Kidney capillary endothelial cell (primary cell): ENCODE measurements around the gene TRMT61A.

Experiments used
- DNase-seq: peaks from one replicate; pipeline ENCODE4 v3.0.0-alpha.2; 2018; ENCODE audit warnings: low spot score

TRMT61A gene

DNA sequence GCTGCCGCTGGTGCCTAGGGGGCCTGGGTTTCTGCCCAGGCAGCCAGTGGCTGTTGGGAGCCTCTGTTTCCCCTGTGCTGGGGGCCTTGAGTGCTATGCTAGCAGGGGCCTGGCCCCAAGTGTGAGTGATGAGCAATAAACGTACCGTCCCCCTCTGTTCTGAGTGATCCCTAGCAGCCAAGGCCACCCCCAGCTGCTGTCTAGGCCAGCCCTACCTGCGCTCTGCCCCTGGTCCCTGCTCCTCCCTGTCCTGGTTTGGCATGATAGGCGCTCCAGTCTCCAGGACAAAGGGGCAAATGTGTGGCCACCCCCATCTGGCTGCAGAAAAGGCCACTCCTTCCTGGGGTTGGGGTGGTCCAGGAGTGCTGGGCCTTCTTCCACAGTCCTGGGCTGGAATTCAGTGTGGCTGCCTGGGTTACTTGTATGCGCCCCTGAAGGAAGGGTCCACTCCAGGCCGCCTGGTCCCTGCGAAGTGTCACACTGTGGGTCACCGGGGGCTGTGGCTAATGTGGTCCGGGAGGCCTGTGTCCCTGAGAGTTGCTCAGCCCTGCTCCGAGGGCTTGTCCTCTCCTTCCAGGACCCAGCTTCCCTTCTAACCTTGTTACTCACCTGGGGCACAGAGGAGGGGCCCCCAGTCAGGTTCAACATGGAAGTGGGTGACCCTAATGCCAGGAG, 7.0 kb downstream of the TRMT61A start:
- no peak for DNase-seq

DNA sequence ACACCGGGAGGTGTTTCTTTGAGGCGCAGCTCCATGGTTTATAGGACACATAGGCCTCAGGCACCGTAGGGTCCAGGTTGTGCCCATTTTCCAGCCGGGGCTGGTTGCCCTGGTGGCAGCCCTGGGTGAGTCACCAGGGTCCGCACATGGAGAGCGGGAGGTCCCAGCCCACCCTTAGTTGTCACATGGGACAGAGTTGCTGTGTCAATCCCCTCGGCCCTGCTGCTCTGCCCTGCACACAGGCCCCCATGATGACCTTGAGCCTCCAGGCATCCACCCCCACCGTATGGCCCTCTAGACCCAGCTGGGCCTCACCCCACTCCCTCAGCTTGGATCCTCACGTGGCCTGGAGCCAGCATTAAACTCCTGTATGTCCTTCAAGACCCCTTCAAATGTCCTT, 7.7 kb downstream of the TRMT61A start:
- DNase-seq: no peak

DNA sequence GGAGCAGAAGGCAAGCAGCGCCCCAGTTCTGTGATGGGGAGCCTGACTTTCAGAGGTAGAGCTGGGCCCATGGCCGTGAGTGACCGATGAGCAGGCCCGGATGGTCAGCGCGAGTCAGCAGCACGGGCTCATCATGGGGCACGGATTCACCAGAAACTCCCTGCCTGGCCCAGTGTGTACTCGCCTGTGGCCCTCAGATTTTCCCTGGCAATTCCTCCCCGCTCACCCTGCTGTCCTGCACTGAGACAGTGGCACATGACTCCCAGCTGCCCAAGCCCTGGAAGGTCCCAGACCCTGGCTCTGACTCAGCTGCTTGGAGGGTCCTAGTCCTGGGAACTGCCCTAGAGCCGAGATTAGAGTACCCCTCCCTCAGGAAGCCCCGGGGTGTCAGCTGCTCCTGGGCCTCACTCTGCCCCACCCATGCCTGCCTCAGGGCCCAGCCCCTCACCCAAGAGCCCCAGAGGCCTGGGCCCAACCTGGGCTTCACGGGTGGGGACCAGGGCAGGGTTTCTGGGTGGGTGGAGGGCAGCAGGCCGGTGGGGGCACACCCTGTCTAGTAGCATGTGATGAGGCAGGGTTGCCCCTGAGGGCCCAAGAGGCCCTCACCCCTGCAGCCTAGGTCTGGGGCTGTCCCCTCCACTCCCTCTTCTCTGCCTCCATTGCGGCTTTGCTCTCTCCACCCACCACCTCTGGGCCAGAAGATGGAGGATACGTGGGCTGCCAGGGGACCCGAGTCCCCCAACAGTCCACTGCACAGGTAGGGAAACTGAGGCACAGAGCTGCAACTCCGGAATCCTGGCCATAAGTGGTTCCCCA, 8.4 kb downstream of the TRMT61A start:
- DNase-seq: no peak

DNA sequence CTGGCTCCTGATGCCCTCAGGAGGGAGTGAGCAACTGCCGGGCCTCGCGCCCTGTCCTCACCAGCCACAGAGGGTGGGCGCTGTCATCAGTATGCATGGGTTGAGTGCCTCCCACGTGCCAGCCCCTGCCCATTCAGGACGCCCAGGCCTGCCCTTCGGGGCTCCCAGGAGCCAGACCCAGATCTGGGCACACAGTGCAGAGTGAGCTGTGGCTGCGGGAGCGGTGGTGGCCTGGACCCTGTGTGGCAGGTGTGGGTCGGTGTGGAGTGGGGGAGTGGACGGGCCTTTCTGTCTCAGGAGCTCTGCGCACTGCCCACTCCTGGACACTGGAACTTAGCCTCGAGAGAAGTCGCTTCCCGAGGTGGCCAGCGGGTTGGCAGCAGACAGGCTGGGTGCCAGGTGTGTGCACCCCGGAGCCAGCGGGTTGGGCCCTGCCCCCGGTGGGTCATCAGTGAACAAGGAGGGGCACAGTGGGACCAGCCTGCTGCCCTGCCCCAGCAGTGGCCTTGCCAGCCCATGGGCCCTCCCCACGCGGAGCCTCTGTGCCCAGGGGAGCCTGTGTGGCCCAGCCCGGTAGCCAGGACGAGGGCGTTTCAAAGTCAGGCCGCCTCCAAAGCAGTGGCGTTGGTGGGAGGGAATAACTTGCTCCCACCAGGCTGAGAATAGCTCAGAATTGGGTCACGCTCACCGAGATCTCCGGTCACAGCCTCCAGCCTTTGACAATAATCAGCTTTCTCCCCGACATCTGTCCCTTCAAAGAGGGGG, 9.5 kb downstream of the TRMT61A start:
- DNase-seq: no peak

DNA sequence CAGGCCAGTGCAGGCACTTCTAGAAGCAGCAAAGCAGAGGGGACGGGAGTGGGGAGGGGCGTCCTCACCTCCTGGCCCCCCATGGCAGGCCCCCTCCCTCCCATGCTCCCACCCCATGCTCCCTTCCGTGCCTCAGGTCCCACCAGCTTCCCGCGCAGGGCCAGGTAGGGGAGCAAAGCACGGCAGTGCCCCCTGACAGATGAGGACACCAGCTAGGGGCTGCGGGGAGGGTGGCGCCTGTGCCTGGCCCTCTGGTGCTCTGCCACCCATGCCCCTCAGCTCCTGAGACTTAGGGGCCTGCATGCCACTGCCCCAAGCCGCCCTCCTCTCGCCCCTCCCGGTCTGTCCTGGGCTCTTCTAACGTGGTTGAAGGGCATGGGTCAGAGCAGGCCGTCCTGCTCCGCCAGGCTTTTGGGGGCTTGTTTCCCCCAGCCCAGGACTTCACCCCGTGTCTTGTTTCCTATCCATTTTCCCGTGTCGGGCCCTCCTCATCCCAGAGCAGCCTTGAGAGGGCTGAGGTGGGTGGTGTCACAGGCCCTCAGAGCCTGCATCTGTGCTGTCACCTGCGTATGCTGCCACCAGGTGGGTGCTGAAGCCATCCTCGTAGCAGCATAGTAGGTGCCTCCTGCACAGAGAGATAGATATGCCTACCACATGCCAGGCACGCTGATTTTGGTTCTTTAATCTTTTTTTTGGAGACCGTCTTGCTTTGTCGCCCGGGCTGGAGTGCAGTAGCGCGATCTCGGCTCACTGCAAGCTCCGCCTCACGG, 10.2 kb downstream of the TRMT61A start:
- no peak for DNase-seq

DNA sequence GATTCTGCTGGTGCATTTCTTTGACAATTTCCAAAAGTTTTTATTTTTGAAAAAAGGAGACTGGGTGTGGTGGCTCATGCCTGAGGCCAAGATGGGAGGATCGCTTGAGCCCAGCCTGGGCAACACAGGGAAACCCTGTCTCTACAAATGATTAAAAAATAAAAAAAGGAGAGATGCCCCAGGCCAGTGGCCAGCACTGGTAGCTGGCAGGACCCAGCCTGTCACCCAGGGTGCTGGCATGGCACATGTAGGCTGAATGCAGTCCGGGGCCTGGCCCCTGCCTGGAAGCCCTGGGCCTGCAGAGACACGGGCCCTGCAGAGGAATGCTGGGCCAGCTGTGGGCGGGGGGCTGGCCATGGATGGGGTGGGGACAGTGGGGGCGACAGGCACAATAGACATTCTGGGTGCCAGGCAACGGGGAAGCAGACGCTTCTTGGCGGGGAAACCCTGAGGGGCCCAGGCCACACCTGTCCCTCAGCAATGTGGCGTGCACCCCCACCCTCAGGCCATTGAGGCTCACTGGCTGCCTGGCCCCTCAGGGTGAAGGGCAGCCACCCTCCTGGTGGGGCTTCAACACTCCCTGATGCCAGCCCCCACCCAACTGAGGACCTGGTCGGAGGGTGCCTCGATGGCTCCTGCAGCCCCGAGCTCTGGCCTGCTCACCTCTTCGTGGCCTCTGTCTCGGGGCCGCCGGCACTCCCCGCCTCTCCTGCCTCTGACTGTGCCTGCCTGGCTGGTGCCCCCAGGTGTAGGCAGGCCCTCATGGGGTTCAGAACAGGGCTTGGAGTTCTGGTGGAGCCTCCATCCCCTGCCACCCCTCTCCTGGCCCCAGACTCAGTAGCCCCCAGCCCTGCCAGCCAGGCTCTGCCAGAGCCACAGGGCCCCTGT, 12.1 kb downstream of the TRMT61A start:
- DNase-seq: no peak

DNA sequence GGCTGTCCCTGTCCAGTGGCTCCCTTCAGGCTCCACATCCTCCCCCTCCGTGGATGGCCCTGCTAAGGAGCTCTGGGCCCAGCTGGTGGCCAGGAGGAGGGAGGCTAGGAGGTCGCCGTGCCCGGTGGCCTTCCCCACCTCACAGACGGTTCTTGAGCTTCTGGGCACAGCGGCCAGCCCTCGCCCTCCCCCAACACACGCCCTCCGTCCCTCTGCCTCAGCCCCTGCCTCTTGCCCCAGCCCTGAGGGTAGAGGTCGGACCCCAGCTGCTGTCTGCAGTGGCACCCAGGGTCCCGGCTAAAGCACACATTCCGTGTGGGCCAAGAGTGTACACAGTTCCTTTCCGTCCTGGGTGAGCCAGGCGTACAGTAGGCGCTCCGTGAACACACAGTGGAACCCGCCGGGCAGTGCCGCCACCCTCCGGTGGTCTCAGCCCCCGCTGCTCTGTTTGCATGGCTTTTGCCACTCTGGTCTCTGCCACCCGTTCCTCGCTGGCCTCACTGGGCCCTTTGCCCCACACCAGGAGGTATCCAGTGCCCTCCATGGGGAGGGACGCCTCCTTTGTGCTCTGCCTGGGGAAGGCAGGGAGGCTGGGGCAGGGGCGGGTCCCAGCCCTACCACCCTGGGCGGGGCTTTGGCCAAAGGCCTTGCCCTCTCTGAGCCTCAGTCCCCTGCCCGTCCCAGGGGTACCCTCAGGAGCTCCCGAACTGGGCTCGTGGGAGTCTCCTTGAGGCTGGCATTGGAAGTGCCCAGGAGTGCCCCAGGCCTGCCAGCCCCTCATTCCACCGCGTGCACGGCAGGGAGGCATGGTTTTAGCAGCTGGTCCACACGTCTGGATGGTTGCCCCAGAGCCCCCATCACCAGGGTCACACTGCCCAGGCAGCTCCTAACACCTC, 13.0 kb downstream of the TRMT61A start:
- DNase-seq: no peak

DNA sequence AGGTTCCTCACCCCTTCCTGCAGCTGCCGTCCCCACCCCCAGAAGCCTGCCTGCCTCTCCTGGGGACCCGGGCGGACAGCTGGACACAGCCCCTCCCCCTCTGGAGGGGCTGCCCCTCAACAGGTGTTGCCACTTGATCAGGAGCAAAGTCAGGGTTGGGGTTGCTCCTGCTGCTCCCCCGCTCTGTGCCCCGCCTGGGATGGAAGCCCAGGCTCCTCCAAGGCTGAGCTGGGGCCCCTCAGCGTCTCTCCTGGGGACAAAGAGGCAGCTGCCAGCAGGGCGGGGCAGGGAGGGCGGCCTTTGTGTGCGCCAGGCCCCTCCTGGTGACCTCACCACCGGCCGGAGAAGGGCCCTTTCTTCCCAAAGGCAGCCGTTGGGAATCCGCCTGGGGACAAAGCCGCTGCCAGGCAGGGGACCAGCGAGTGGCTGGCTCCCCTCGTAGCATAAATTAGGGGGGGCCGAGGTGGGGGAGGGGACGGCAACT, 13.7 kb downstream of the TRMT61A start:
- no peak for DNase-seq

DNA sequence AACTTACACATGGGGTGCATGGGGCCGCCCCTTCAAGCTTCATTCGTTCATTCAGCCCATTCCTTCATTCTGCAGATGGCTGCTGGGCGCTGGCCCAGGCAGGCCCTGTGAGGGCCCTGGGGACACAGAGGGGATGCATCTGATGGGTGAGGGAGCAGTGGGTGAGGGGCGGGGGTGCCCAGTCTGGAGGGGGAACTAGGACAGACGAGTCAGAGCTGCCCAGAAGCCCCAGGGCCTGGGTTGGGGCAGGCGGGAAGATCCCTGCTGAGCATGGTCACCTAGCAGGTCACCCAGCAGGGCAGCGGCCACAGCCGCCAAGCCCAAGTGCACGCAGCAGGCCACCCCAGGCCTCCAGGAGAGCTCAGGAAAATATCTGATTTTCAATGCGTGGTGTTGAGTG, 14.1 kb downstream of the TRMT61A start:
- no peak for DNase-seq

DNA sequence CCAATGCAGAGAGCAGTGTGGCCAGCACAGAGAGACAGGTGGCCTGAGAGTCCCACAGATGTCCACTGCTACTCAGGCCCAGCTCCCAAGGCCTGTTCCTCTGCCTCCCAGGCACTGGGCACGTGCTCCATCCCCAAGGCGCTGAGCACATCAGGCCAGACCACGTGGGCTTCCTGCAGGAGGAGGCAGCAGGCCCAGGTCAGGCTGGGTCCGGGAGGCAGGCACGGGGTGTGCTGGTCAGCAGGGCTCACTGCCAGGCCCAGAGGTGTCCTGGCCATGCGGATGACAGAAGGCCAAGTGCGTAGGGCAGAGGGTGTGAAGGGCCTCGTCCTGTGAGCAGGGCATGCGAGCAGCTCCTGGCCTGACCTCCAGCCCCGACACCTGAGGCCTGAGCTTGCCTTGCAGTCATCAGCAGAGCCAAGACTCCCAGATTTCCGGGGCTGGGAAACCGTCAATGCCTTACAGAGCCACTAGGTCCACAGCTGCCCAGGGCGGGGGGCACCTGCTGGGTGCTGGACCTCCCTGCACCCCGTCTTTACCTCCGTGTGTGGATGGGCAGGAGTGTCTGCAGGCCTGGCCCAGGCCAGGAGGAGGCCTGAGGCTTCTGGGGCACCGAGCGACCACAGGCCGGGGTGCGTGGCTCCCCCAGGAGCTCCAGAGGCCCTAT, 14.9 kb downstream of the TRMT61A start:
- no peak for DNase-seq

DNA sequence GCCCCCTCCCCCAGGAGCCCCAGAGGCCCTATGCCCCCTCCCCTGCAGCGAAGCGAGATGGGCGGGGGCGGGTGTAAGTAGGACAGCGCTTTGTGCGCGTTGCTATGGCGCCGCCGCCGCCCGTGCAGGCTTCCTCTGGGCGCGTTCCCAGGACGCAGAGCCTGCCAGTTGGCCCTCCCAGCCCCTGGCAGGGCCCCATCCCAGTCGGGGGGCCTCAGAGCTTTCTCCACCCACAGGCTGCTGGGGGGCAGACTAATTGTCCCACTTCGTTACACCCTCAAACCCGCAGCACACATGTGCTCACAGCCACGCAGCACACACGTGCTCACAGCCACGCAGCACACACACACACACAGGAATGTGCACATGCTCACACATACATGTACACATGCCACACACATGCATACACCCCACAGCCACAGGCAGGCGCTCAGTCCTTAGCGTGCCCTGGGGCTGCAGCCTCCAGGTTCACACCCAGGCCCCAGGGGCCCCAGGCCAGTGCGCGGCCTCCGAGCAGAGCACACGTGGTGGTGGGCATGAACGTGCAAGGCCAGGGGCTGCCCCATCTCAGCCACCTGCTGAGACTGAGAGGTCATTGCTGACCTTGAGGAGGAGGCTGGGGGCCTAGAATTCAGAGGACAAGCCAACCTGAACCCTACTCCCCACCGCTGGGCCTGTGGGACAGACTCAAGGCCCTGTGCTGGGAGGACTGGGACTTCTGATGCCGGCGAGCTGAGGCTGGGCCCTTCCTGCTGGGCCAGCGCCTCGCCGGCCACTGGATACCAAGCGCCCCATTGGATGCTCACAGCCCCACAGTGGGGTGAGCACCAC, 15.6 kb downstream of the TRMT61A start:
- no peak for DNase-seq

DNA sequence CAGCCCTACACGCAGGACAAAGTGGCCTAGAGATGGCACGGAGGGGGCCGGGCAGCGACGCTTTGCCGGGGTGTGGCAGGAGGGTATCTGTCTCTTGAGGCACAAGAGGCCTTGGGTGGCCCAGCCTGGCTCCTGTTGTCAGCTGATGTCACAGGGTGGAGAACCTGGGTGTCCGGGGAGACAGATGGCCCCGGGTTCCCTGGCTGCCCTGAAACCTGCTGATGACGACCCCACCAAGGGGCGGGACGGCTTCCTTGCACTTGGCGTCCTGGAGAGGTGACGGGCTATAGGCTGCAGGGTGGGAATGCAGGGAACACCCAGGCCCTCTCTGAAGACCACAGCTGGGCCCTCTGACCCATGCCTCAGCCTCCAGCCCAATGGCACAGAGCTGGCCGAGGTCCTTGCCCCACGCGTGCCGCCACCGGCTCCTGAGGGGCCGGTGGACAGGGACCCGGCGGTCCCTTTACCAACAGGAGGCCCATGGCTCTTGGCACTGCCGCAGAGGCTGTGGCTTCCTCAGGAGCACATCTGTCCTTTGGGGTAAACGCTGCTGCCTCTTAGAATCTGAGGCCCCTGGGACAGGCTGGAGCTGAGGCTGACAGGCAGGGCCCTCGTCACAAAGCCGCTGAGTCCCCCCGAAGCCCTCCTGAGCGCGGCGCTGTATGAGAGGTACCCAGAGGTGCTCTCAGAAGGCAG, 16.4 kb downstream of the TRMT61A start:
- no peak for DNase-seq

DNA sequence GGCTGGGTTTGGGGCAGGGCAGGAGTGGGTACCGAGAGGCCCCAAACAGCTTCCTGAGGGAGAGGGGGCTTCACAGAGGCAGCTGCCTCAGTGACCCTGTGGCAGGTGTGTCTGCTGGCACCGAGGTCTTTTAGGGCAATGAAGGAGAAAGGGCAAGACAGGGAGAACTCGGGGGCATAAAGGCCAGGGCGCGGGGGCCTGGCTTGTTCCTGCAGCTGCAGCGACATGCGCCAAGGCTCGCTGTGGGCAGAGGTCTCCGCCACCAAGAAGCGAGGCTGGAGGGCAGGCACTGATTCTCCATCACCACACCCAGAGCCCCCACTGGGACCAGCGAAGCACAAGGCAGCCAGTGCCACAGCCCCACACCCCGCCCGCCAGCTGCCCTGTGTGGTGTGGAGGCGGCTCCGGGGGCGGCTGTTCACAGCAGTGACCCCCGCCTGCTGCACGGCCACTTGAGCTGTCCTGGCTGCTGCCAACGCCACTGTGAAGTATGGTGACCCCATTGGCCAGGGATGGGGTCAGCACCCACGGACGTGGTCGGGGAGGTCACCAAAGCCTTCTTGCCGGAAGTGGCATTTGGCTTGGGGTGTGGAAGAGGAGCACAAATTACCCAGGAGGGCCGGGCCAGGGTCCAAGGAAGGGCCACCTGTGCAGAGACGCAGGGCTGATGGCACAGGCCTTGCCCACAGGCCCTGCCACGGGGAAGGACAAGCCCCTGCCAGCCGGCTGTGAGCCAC, 17.1 kb downstream of the TRMT61A start:
- DNase-seq: no peak

DNA sequence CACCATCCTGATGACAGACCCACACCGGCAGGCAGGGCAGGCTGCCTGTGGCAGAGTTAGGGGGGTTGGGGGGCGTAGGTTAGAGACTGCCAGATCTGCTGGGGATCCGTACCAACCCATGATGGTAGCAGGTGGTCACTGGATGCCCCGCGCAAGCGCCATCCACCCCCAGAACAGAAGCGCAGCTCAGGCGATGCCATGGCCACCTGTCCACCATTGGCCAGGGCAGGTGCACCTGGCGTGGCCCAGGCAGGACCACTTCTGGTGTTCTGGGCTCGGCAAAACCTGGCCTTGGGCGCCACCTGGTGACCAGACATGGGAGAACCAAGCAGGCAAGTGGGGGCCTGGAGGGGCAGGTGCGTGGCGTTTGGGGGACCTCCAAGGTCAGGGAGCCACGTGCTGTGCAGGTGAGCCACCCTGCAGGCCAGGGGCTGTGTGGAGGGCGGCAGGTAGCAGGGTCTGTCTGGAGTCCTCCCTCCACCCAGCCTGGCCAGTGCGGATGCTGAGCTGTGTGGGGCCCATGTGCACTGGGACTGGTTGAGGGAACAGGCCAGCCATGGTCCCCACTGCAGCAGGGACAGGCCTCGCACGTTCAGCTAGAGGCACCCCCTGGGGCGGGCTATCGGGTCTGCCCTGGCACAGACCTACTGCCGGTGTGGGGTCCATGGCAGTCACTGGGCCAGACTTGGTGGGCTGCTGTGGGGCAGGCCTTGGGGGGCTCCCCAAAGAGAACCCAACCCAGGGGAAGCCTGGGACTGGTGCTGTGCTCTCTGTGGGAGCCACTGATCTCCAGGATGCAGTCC, 17.9 kb downstream of the TRMT61A start:
- no peak for DNase-seq

DNA sequence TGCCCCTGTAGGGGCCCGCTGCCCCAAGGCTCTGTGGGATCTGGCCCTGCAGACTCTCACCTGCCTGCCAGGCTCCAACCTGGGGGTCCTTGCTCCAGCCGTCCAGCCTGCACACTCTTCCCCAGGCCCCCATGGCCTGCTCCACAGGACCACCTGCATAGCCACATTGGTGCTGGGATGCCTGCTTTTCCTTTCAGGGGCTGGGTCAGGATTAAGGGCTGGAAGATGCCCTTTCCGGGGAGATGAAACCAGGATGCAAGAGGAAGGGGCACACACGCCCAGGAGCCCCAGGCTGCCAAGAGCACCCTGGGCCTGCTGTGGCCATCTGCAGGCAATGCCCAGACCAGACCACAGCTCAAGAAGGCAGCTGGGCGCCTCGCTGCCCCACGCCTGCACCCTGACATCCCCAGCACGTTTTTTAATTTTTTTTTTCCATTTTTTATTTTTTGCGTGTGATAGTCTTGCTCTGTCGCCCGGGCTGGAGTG, 18.5 kb downstream of the TRMT61A start:
- DNase-seq: no peak

DNA sequence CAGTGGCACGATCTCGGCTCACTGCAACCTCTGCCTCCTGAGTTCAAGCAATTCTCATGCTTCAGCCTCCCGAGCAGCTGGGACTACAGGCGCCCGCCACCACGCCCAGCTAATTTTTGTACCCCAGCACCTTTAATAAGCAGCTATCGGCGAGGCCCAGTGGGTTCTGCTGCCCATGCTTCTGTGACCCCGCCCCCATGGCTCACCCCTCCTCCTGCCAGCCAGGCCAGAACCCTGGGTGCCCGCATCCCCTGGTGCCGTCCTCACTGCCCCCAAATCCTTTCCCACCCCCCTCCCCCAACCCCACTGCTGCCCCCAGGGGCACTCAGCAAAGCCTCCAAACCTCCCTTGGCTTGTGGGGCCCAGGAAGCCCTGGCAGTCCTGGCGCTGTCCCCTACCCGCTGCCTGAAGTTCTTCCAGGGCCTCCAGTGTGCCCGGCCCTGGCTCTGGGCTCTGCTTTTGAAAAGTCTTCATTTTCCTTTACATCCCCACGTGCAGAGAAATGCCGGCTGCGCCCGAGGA, 19.0 kb downstream of the TRMT61A start:
- DNase-seq: no peak
